HG02973 (cell line): ENCODE data around the gene ZNF487.

Experiments used
- ATAC-seq: cut with Tn5 transposase; IDR thresholded peaks from one replicate; pipeline ENCODE4 v1.9.1; 2021; ENCODE audit warnings: moderate library complexity; ENCODE audit not compliant: unreplicated experiment

The ZNF487 gene

DNA sequence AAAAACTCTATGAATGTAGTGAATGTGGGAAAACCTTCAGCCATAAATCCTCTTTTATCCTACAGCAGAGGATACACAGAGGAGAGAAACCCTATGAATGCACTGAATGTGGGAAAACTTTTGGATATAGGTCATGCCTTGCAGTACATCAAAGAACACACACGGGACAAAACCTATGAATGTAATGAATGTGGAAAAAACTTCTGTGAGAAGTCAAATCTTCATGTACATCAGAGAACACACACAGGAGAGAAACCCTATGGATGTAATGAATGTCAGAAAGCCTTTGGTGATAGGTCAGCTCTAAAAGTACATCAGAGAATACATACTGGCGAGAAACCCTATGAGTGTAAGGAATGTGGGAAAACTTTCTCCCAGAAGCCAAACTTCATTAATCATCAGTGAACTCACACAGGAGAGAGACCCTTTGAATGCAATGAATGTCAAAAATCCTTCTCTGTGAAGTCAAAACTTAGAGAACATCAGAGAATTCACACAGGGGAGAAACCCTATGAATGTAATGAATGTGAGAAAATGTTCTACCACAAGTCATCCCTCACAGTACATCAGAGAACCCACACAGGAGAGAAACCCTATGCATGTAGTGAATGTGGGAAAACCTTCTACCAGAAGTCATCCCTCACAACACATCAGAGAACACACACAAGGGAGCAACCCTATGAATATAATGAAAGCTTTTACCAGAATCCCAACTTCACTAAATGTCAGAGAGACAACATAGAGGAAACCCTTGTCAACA, 45.6 kb downstream of the ZNF487 start:
- no peak for ATAC-seq

DNA sequence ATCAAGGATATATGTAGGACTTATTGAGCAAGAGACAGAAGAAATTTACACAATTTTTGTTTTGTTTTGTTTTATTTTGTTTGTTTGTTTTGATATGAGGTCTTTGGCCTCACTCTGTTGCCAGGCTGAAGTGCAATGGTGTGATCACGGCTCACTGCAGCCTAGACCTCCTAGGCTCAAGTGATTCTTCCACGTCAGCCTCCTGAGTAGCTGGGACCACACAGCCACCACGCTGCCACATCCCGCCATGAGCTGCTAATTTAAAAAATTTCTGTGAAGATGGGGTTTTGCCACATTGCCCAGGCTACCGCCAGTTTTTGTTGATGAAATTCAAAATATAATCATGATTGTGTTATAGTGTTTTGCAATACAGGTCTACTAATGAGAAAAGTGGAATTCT, 54.9 kb downstream of the ZNF487 start:
- no peak for ATAC-seq

DNA sequence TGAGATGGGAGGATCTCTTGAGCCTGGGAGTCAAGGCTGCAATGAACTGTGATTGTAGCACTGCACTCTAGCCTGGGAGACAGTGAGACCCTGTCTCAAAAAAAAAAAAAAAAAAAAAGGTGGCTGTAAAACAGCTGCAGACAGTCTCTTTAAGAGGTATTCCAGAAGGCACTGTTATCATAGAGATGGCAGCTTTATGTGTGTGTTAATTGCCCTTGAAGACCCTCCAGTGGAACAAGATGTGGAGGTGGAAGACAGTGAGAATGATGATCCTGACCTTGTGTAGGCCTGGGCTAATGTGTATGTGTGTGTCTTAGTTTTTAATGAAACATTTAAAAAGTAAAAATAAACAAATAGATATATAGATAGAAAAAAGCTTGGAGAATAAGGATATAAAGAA, 66.0 kb downstream of the ZNF487 start:
- no peak for ATAC-seq

DNA sequence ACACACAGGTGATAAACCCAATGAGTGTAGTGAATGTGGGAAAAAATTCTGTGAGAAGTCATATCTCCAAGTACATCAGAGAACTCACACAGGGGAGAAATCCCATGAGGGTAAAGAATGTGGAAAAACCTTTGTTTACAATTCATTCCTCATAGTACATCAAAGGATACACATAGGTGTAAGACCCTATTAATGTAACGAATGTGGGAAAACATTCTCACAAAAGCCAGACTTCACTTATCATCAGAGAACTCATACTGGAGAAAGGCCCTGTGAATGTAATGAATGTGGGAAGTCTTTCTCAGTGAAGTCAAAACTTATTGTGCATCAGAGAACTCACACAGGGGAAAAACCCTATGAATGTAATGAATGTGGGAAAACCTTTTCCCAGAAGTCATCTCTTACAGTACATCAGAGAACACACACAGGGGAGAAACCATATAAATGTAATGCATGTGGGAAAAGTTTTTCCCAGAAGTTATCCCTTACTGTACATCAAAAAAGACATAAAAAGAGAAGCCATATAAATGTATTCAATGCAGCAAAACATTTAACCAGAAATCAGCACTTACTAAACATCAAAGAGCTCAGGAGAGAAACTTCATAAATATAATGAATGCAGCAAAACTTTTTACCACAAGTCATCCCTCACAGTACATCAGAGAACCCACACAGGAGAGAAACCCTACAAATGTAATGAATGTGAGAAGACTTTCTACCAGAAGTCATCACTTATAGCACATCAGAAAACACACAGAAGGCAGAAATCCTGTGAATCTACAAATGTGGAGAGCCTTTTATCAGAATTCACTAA, 87.7 kb downstream of the ZNF487 start:
- ATAC-seq, result no peak
